ENCODE results near the gene IRF6. TPM values are rescaled to one million over a fixed set of nuclear protein-coding genes. Genes with fewer than 3 reads are reported as not detected.
"Not testable (repeated sequence)": the region's sequence is repeated elsewhere in the genome, so short reads cannot be mapped to it uniquely, and the experiment has no call there.

IRF6 gene
- total RNA-seq, 4 donors from 2014 or later = 0.42 to 1.8 (median 1.4) TPM

GRCh38 chr1:209802780-209803152, 3.2 kb downstream of the IRF6 start:
- H3K4me1 ChIP-seq = peaks cover 0 to 20% (median 3%) of the 10 kb centered on the region in 4 donors
- H3K4me3 ChIP-seq = no peak overlapping the region
- TF ChIP-seq EP300 (IDR thresholded peaks at IDR 0.05) (no peak), CTCF (IDR thresholded peaks at IDR 0.05) (no peak), POLR2A (IDR thresholded peaks at IDR 0.05) (no peak)
- no peak overlapping the region for H3K27ac ChIP-seq
- H3K9me3 ChIP-seq = no peaks in the 10 kb centered on the region
- H3K27me3 ChIP-seq = no peaks in the 10 kb centered on the region
- WGBS, 2 donors = 89 to 96% methylated on average over 4 of the region's 4 CpGs
- no peaks in the 10 kb centered on the region for H3K36me3 ChIP-seq
- no peak for DNase-seq (ENCODE audit: low spot score in 2 of 2)

GRCh38 chr1:209802117-209802779, 3.7 kb downstream of the IRF6 start:
- Histone ChIP-seq H3K4me3 (no peak overlapping the region), H3K36me3 (no peaks in the 10 kb centered on the region)

GRCh38 chr1:209800984-209801834, 4.7 kb downstream of the IRF6 start:
- H3K36me3 ChIP-seq = no peaks in the 10 kb centered on the region
- TF ChIP-seq POLR2A (IDR thresholded peaks at IDR 0.05) (no peak), EP300 (IDR thresholded peaks at IDR 0.05) (no peak), CTCF (IDR thresholded peaks at IDR 0.05) (no peak)
- no peaks in the 10 kb centered on the region for H3K27me3 ChIP-seq
- H3K9me3 ChIP-seq = no peaks in the 10 kb centered on the region
- peaks cover 0 to 17% (median 3%) of the 10 kb centered on the region in 4 donors for H3K4me1 ChIP-seq
- WGBS, 2 donors = 54 to 60% methylated on average over 5 of the region's 5 CpGs
- peak; percentile 55 to 64 for DNase-seq (ENCODE audit: low spot score in 2 of 2)
- peak overlapping the region in 2 of 4 donors; percentile 63 to 78 for H3K27ac ChIP-seq
- no peak overlapping the region for H3K4me3 ChIP-seq

More at GRCh38 chr1:209802117-209802779, 3.7 kb downstream of the IRF6 start:
- no peak for DNase-seq (ENCODE audit: low spot score in 2 of 2)
- peaks cover 0 to 20% (median 3%) of the 10 kb centered on the region in 4 donors for H3K4me1 ChIP-seq
- no peaks in the 10 kb centered on the region for H3K9me3 ChIP-seq
- 80 to 83% methylated on average over 4 of the region's 4 CpGs for WGBS, 2 donors
- H3K27me3 ChIP-seq = no peaks in the 10 kb centered on the region
- H3K27ac ChIP-seq = peak overlapping the region in 2 of 4 donors; percentile 63 to 78
- TF ChIP-seq CTCF (IDR thresholded peaks at IDR 0.05) = no peak
- TF ChIP-seq EP300 (IDR thresholded peaks at IDR 0.05) = no peak
- TF ChIP-seq POLR2A (IDR thresholded peaks at IDR 0.05) = no peak

GRCh38 chr1:209797978-209798639, 7.8 kb downstream of the IRF6 start:
- Histone ChIP-seq H3K27ac (no peak overlapping the region), H3K27me3 (peaks cover 0 to 8% of the 10 kb centered on the region in 2 donors), H3K4me3 (no peak overlapping the region), H3K36me3 (no peaks in the 10 kb centered on the region), H3K9me3 (peaks cover 0 to 6% (median 0%) of the 10 kb centered on the region in 4 donors), H3K4me1 (peaks cover 0 to 12% (median 0%) of the 10 kb centered on the region in 4 donors)
- no peak for TF ChIP-seq CTCF (IDR thresholded peaks at IDR 0.05)
- WGBS, 2 donors = 79 to 83% methylated on average over 9 of the region's 9 CpGs
- no peak for DNase-seq (ENCODE audit: low spot score in 2 of 2)

GRCh38 chr1:209793711-209794110, 12.2 kb downstream of the IRF6 start:
- DNase-seq (ENCODE audit: low spot score in 2 of 2); H3K9me3 ChIP-seq; H3K4me1 ChIP-seq; H3K27ac ChIP-seq; H3K36me3 ChIP-seq; H3K4me3 ChIP-seq: not testable (repeated sequence)
- H3K27me3 ChIP-seq = peaks cover 0 to 17% of the 10 kb centered on the region in 2 donors
- WGBS, 2 donors = 90 to 93% methylated on average over 3 of the region's 3 CpGs

Data from tibial nerve (tissue), 4 donors.